Measurements from ENCODE around the gene DNAH7. TPM values are rescaled to one million over a fixed set of nuclear protein-coding genes. Genes with fewer than 3 reads are reported as not detected.

Gene DNAH7
- total RNA-seq, 1 donor from 2014 or later: 0.11 TPM

GRCh38 chr2:195967336-195967735 is 101.3 kb downstream of the DNAH7 start:
- H3K4me1 ChIP-seq: no peaks in the 10 kb centered on the region
- no peak overlapping the region for H3K27ac ChIP-seq (replicated peaks)
- H3K4me3 ChIP-seq: no peak overlapping the region
- H3K9me3 ChIP-seq (replicated peaks): no peaks in the 10 kb centered on the region
- intact Hi-C loops (cut with micrococcal nuclease): no loop called here
- no peaks in the 10 kb centered on the region for H3K36me3 ChIP-seq
- TF ChIP-seq CTCF (IDR thresholded peaks at IDR 0.05; ENCODE audit: borderline replicate concordance): no peak
- no peaks in the 10 kb centered on the region for H3K27me3 ChIP-seq (ENCODE audit: low read depth)
- DNase-seq: no peak

GRCh38 chr2:195961873-195962272 is 106.8 kb downstream of the DNAH7 start:
- no peaks in the 10 kb centered on the region for H3K36me3 ChIP-seq
- DNase-seq: no peak
- H3K27ac ChIP-seq (replicated peaks): no peak overlapping the region
- intact Hi-C loops (cut with micrococcal nuclease): no loop called here
- no peaks in the 10 kb centered on the region for H3K4me1 ChIP-seq
- no peaks in the 10 kb centered on the region for H3K27me3 ChIP-seq (ENCODE audit: low read depth)
- no peaks in the 10 kb centered on the region for H3K9me3 ChIP-seq (replicated peaks)
- no peak for TF ChIP-seq CTCF (IDR thresholded peaks at IDR 0.05; ENCODE audit: borderline replicate concordance)
- H3K4me3 ChIP-seq: no peak overlapping the region

- Histone ChIP-seq H3K27me3 (ENCODE audit: low read depth) (no peaks in the 10 kb centered on the region), H3K36me3 (no peaks in the 10 kb centered on the region), H3K9me3 (replicated peaks) (peaks cover 1% of the 10 kb centered on the region), H3K4me3 (no peak overlapping the region), H3K4me1 (no peaks in the 10 kb centered on the region), H3K27ac (replicated peaks) (no peak overlapping the region)
- no peak for DNase-seq
- intact Hi-C loops (cut with micrococcal nuclease): no loop called here
- no peak for TF ChIP-seq CTCF (IDR thresholded peaks at IDR 0.05; ENCODE audit: borderline replicate concordance)
Measured at GRCh38 chr2:195959341-195959740, 109.3 kb downstream of the DNAH7 start.

- no peaks in the 10 kb centered on the region for H3K27me3 ChIP-seq (ENCODE audit: low read depth)
- no peak for TF ChIP-seq CTCF (IDR thresholded peaks at IDR 0.05; ENCODE audit: borderline replicate concordance)
- H3K9me3 ChIP-seq (replicated peaks): peaks cover 19% of the 10 kb centered on the region
- H3K36me3 ChIP-seq: no peaks in the 10 kb centered on the region
- no peak overlapping the region for H3K4me3 ChIP-seq
- H3K27ac ChIP-seq (replicated peaks): no peak overlapping the region
- no peaks in the 10 kb centered on the region for H3K4me1 ChIP-seq
- DNase-seq: no peak
- intact Hi-C loops (cut with micrococcal nuclease): no loop called here
Measured at GRCh38 chr2:195956725-195957124, 111.9 kb downstream of the DNAH7 start.

- DNase-seq: no peak
- no peaks in the 10 kb centered on the region for H3K4me1 ChIP-seq
- no peaks in the 10 kb centered on the region for H3K36me3 ChIP-seq
- TF ChIP-seq CTCF (IDR thresholded peaks at IDR 0.05; ENCODE audit: borderline replicate concordance): no peak
- H3K27me3 ChIP-seq (ENCODE audit: low read depth): no peaks in the 10 kb centered on the region
- no peak overlapping the region for H3K27ac ChIP-seq (replicated peaks)
- intact Hi-C loops (cut with micrococcal nuclease): no loop called here
- H3K9me3 ChIP-seq (replicated peaks): peaks cover 22% of the 10 kb centered on the region
- no peak overlapping the region for H3K4me3 ChIP-seq
Measured at GRCh38 chr2:195945056-195945455, 123.6 kb downstream of the DNAH7 start.

GRCh38 chr2:195937176-195937575 is 131.5 kb downstream of the DNAH7 start:
- TF ChIP-seq CTCF (IDR thresholded peaks at IDR 0.05; ENCODE audit: borderline replicate concordance): no peak
- no peaks in the 10 kb centered on the region for H3K9me3 ChIP-seq (replicated peaks)
- no peak overlapping the region for H3K27ac ChIP-seq (replicated peaks)
- no peaks in the 10 kb centered on the region for H3K36me3 ChIP-seq
- no peaks in the 10 kb centered on the region for H3K27me3 ChIP-seq (ENCODE audit: low read depth)
- no peak overlapping the region for H3K4me3 ChIP-seq
- H3K4me1 ChIP-seq: no peaks in the 10 kb centered on the region
- no peak for DNase-seq
- intact Hi-C loops (cut with micrococcal nuclease): no loop called here

Measured in left ventricle myocardium inferior (tissue), 1 donor.